ENCODE data around the gene ANKRD10.

DNA sequence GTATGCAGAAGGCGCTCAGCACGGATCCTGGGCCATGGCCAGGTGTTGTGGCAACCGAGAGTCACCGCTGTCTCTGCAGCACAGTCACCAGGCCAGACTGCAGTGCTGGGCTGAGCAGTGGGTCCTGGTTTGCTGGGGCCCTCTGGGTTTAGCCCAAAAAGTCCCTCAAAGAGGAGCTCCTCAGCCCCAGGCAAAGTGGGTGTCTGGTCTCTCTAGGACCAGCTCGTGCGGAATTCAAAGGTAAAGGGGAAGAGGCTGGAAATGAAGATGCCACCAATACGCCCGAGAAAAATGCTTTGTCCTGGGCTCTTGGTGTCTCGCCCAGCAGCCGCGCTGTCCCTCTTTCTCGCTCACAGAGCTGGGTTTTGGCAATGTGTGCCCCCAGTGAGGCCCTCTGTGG lies 38.5 kb upstream of the ANKRD10 start:
- TF ChIP-seq CTCF (IDR thresholded peaks at IDR 0.05; ENCODE audit: insufficient read depth, low read depth, low read length) (no peak), EZH2 (IDR thresholded peaks at IDR 0.05; ENCODE audit: insufficient read depth, low read length) (no peak)
